Measurements from ENCODE around the gene SLC35F6.

- no peak for TF ChIP-seq POLR2A (IDR thresholded peaks at IDR 0.05)
- peak in 3 of 6 experiments; percentile 22 to 25 (median 23) for TF ChIP-seq CTCF (IDR thresholded peaks at IDR 0.05)
Measured at GRCh38 chr2:26770986-26771586, 7.0 kb downstream of the SLC35F6 start.
